NT2/D1 (cell line): ENCODE results near the gene PTDSS2.

Experiments used
- YY1 ChIP-seq: IDR thresholded peaks from 2 replicates; pipeline ENCODE4 v1.6.1; 2011; ENCODE audit not compliant: insufficient read length, insufficient read depth
- ZNF274 ChIP-seq: IDR thresholded peaks from 2 replicates; pipeline ENCODE4 v1.6.1; 2011; ENCODE audit warnings: mild to moderate bottlenecking, low read depth, low read length

DNA sequence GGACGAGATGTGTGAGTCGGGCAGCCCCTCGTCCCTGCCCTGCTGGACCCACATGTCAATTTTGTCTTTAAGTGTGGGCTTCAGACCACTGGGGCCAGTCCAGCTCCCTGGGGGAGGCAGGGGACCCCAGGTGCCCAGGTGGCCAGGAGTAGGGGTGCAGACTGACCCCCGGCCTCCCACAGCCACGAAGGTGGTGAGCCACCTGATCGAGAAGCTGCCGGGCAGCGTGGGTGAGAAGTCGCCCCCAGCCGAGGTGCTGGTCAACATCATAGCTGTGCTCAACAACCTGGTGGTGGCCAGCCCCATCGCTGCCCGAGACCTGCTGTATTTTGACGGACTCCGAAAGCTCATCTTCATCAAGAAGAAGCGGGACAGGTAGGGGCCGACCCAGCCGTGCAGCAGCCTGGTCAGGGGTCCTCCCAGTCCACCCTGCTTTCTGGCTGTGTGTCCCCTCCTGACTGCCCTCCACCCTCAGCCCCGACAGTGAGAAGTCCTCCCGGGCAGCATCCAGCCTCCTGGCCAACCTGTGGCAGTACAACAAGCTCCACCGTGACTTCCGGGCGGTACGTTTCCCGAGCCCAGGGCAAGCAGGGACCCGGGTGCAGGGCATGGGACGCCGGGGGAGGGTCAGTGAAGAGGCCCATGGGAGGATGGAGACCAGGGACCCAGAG lies 46.2 kb upstream of the PTDSS2 start:
- TF ChIP-seq YY1 (no peak), ZNF274 (no peak)
